Measurements from ENCODE around the gene LACRT.

GRCh38 chr12:54595471-54595870 is 39.2 kb downstream of the LACRT start:
- TF ChIP-seq CTCF (IDR thresholded peaks at IDR 0.05) (no peak), POLR2A (IDR thresholded peaks at IDR 0.05) (no peak)
